Stomach (tissue), 4 donors: Measurements from ENCODE around the gene DCP2.

Source experiments
- POLR2AphosphoS5 ChIP-seq, 3 donors: sonication (generic); formaldehyde crosslinking; IDR thresholded peaks; one replicate each; pipeline ENCODE4 v1.6.1; 2016; ENCODE audit warnings: antibody characterized with exemption in 3 of 3
- TF ChIP-seq, protein P1 (sequence below), 7 experiments: fragments of 450-650 bp in 4 of 7; fragments of 200-600 bp in 3 of 7; sonication (generic) in 3 of 7; IDR thresholded peaks; one replicate each; pipeline ENCODE4 v1.5.1; 2016 to 2019; ENCODE audit warnings: antibody characterized with exemption in 7 of 7, control low read depth in 2 of 7, mild to moderate bottlenecking in 1 of 7

DNA sequence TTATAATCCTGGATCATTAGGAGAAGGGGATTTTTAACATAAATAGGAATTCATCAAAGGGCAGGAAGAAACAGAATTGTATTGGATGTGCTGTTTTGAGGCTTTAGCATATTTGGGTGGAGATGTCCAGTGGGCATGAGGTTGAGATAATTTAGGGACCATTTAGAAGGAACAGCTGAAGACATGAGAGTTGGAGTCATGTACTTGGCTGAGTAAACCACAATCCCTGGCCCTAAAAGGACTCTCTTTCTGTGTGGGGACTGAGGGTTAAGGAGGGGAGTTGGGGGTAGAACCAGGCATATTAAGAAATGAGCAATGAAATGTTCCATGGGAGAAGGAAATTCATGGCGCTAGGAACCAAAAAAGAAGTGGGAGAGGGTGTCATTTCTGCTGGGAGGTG is 61.5 kb downstream of the DCP2 start:
- TF ChIP-seq, protein P1, sequence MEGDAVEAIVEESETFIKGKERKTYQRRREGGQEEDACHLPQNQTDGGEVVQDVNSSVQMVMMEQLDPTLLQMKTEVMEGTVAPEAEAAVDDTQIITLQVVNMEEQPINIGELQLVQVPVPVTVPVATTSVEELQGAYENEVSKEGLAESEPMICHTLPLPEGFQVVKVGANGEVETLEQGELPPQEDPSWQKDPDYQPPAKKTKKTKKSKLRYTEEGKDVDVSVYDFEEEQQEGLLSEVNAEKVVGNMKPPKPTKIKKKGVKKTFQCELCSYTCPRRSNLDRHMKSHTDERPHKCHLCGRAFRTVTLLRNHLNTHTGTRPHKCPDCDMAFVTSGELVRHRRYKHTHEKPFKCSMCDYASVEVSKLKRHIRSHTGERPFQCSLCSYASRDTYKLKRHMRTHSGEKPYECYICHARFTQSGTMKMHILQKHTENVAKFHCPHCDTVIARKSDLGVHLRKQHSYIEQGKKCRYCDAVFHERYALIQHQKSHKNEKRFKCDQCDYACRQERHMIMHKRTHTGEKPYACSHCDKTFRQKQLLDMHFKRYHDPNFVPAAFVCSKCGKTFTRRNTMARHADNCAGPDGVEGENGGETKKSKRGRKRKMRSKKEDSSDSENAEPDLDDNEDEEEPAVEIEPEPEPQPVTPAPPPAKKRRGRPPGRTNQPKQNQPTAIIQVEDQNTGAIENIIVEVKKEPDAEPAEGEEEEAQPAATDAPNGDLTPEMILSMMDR (IDR thresholded peaks at IDR 0.05): no peak
- TF ChIP-seq POLR2AphosphoS5 (IDR thresholded peaks at IDR 0.05): no peak
